GM06990 (cell line): ENCODE measurements around the gene USP34.

Source experiments
- DNase-seq: peaks from one replicate; pipeline ENCODE4 v3.0.0-alpha.2; 2011; ENCODE audit not compliant: insufficient read length; ENCODE audit errors: extremely low read depth
- H3K27me3 ChIP-seq: replicated peaks from 2 replicates; pipeline ENCODE4 v1.6.0; 2011; ENCODE audit warnings: low read length; ENCODE audit not compliant: control insufficient read depth, insufficient read depth
- H3K36me3 ChIP-seq: 2 replicates; pipeline ENCODE4 v1.5.1; 2011; ENCODE audit warnings: low read length; ENCODE audit not compliant: control insufficient read depth, insufficient read depth
- H3K4me3 ChIP-seq: replicated peaks from 2 replicates; pipeline ENCODE4 v1.5.1; 2011; ENCODE audit warnings: low read depth, mild to moderate bottlenecking, control low read depth, low read length
- CTCF ChIP-seq: IDR thresholded peaks from 2 replicates; pipeline ENCODE4 v1.5.1; 2011; ENCODE audit warnings: low read length, control low read depth, mild to moderate bottlenecking, inconsistent platforms; ENCODE audit not compliant: insufficient read depth, poor library complexity, severe bottlenecking

USP34 gene

GRCh38 chr2:61443342-61444041 lies 27.4 kb downstream of the USP34 start:
- Histone ChIP-seq H3K4me3 (no peak overlapping the region), H3K36me3 (no peaks in the 10 kb centered on the region; the same call in none of the 2 replicates), H3K27me3 (no peaks in the 10 kb centered on the region)
- no peak for TF ChIP-seq CTCF
- DNase-seq = peak; percentile 83

GRCh38 chr2:61439241-61440002 lies 31.5 kb downstream of the USP34 start:
- TF ChIP-seq CTCF = no peak
- Histone ChIP-seq H3K36me3 (no peaks in the 10 kb centered on the region; the same call in none of the 2 replicates), H3K27me3 (no peaks in the 10 kb centered on the region), H3K4me3 (no peak overlapping the region)
- no peak for DNase-seq

GRCh38 chr2:61438670-61439069 lies 32.2 kb downstream of the USP34 start:
- Histone ChIP-seq H3K36me3 (no peaks in the 10 kb centered on the region; the same call in none of the 2 replicates), H3K4me3 (no peak overlapping the region), H3K27me3 (no peaks in the 10 kb centered on the region)
- no peak for TF ChIP-seq CTCF
- no peak for DNase-seq

- TF ChIP-seq CTCF = no peak
- H3K27me3 ChIP-seq = no peaks in the 10 kb centered on the region
- no peaks in the 10 kb centered on the region; the same call in none of the 2 replicates for H3K36me3 ChIP-seq
- no peak for DNase-seq
- H3K4me3 ChIP-seq = no peak overlapping the region
Observed at GRCh38 chr2:61437170-61437569, 33.7 kb downstream of the USP34 start.

GRCh38 chr2:61436092-61436491 lies 34.8 kb downstream of the USP34 start:
- no peaks in the 10 kb centered on the region; the same call in none of the 2 replicates for H3K36me3 ChIP-seq

More at GRCh38 chr2:61436092-61436491, 34.8 kb downstream of the USP34 start:
- DNase-seq = no peak
- Histone ChIP-seq H3K4me3 (no peak overlapping the region), H3K27me3 (no peaks in the 10 kb centered on the region)
- TF ChIP-seq CTCF = no peak
